ENCODE data around the gene MAMLD1. TPM values are rescaled to one million over a fixed set of nuclear protein-coding genes. Genes with fewer than 3 reads are reported as not detected.

MAMLD1 gene
- total and polyA plus RNA-seq, 2 experiments from 2014 or later: 2.1 to 2.4 TPM

DNA sequence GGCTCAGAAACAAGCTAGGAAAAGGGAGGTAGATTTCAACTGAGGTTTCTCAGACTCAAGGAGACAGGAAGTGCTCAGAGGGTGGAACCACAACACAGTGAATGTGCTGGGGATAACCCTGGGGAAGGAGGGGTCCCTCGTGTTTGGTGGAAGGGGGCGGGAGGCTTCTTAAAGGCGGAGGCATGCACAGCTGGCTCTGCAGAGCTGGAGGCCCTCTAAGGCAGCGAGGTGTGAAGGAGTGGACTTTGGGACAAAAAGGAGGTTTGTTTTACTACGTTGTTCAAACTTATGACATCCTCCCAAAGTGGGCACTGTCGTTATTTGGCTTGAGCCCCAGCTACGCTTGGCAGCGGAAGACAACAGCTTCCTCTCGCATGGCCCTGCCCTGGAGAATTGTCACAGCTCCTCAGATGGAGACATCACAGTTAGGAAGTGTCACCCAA is 183.6 kb downstream of the MAMLD1 start:
- no peak overlapping the region for H2AFZ ChIP-seq
- H3K79me2 ChIP-seq: no peaks in the 10 kb centered on the region
- H3K4me2 ChIP-seq: no peak overlapping the region
- no peaks in the 10 kb centered on the region for H3K27me3 ChIP-seq
- no peaks in the 10 kb centered on the region for H3K36me3 ChIP-seq (replicated peaks; ENCODE audit: insufficient read depth, low read depth)
- no peaks in the 10 kb centered on the region for H4K20me1 ChIP-seq (ENCODE audit: insufficient read depth, poor library complexity, severe bottlenecking)
- peak; percentile 17 for DNase-seq (ENCODE audit: low spot score)
- 65% methylated on average over 9 of the region's 9 CpGs for WGBS (ENCODE audit: low lambda C conversion rate, missing lambda C conversion rate)
- H3K4me1 ChIP-seq (ENCODE audit: insufficient read depth): no peaks in the 10 kb centered on the region
- H3K27ac ChIP-seq: no peak overlapping the region
- H3K9me2 ChIP-seq (replicated peaks; ENCODE audit: insufficient read depth): no peaks in the 10 kb centered on the region
- H3K4me3 ChIP-seq: no peak overlapping the region
- no peaks in the 10 kb centered on the region for H3K9me3 ChIP-seq (ENCODE audit: low read depth)
- TF ChIP-seq EZH2phosphoT487 (IDR thresholded peaks at IDR 0.05; ENCODE audit: low read depth, severe bottlenecking, unreplicated experiment) (no peak), EZH2 (IDR thresholded peaks at IDR 0.05; ENCODE audit: borderline replicate concordance) (no peak)
- TF ChIP-seq, protein P1, sequence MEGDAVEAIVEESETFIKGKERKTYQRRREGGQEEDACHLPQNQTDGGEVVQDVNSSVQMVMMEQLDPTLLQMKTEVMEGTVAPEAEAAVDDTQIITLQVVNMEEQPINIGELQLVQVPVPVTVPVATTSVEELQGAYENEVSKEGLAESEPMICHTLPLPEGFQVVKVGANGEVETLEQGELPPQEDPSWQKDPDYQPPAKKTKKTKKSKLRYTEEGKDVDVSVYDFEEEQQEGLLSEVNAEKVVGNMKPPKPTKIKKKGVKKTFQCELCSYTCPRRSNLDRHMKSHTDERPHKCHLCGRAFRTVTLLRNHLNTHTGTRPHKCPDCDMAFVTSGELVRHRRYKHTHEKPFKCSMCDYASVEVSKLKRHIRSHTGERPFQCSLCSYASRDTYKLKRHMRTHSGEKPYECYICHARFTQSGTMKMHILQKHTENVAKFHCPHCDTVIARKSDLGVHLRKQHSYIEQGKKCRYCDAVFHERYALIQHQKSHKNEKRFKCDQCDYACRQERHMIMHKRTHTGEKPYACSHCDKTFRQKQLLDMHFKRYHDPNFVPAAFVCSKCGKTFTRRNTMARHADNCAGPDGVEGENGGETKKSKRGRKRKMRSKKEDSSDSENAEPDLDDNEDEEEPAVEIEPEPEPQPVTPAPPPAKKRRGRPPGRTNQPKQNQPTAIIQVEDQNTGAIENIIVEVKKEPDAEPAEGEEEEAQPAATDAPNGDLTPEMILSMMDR (IDR thresholded peaks at IDR 0.05; ENCODE audit: poor library complexity): no peak

GRCh38 chrX:150547375-150548115 is 184.4 kb downstream of the MAMLD1 start:
- peak overlapping the region; percentile 58 for H3K27ac ChIP-seq
- TF ChIP-seq EZH2 (IDR thresholded peaks at IDR 0.05; ENCODE audit: borderline replicate concordance): no peak
- TF ChIP-seq, protein P1 (IDR thresholded peaks at IDR 0.05; ENCODE audit: poor library complexity): no peak
- TF ChIP-seq EZH2phosphoT487 (IDR thresholded peaks at IDR 0.05; ENCODE audit: low read depth, severe bottlenecking, unreplicated experiment): no peak

GRCh38 chrX:150548251-150548650 is 185.1 kb downstream of the MAMLD1 start:
- Histone ChIP-seq H3K27me3 (no peaks in the 10 kb centered on the region), H2AFZ (peak overlapping the region; percentile 20), H3K36me3 (replicated peaks; ENCODE audit: insufficient read depth, low read depth) (no peaks in the 10 kb centered on the region), H3K4me1 (ENCODE audit: insufficient read depth) (no peaks in the 10 kb centered on the region), H3K9me2 (replicated peaks; ENCODE audit: insufficient read depth) (no peaks in the 10 kb centered on the region), H3K4me3 (no peak overlapping the region), H3K9me3 (ENCODE audit: low read depth) (no peaks in the 10 kb centered on the region), H4K20me1 (ENCODE audit: insufficient read depth, poor library complexity, severe bottlenecking) (no peaks in the 10 kb centered on the region), H3K27ac (peak overlapping the region; percentile 58), H3K79me2 (no peaks in the 10 kb centered on the region), H3K4me2 (peak overlapping the region; percentile 76)
- no peak for DNase-seq (ENCODE audit: low spot score)
- TF ChIP-seq EZH2phosphoT487 (IDR thresholded peaks at IDR 0.05; ENCODE audit: low read depth, severe bottlenecking, unreplicated experiment) (no peak), EZH2 (IDR thresholded peaks at IDR 0.05; ENCODE audit: borderline replicate concordance) (no peak)
- TF ChIP-seq, protein P1 (IDR thresholded peaks at IDR 0.05; ENCODE audit: poor library complexity): no peak
- WGBS (ENCODE audit: low lambda C conversion rate, missing lambda C conversion rate): 85% methylated on average over 4 of the region's 4 CpGs

More at GRCh38 chrX:150547375-150548115, 184.4 kb downstream of the MAMLD1 start:
- H3K4me1 ChIP-seq (ENCODE audit: insufficient read depth): no peaks in the 10 kb centered on the region
- WGBS (ENCODE audit: low lambda C conversion rate, missing lambda C conversion rate): 58% methylated on average over 53 of the region's 54 CpGs
- H4K20me1 ChIP-seq (ENCODE audit: insufficient read depth, poor library complexity, severe bottlenecking): no peaks in the 10 kb centered on the region
- H3K4me2 ChIP-seq: peak overlapping the region; percentile 76
- H3K36me3 ChIP-seq (replicated peaks; ENCODE audit: insufficient read depth, low read depth): no peaks in the 10 kb centered on the region
- peak overlapping the region; percentile 67 for H2AFZ ChIP-seq
- H3K4me3 ChIP-seq: no peak overlapping the region
- no peaks in the 10 kb centered on the region for H3K9me2 ChIP-seq (replicated peaks; ENCODE audit: insufficient read depth)
- peak; percentile 73 for DNase-seq (ENCODE audit: low spot score)
- no peaks in the 10 kb centered on the region for H3K27me3 ChIP-seq
- no peaks in the 10 kb centered on the region for H3K9me3 ChIP-seq (ENCODE audit: low read depth)
- H3K79me2 ChIP-seq: no peaks in the 10 kb centered on the region
